HEK293 (cell line): Measurements from ENCODE around the gene TRMT5.

Experiments used
- CTCF ChIA-PET: fragments of 350-600 bp; formaldehyde crosslinking; extraction: SDS; loops from one replicate; lab custom pipeline; 2021; ENCODE audit warnings: antibody characterized with exemption; lab: Yijun Ruan, JAX
- POLR2A ChIA-PET: fragments of 300-600 bp; formaldehyde crosslinking; extraction: SDS; loops from one replicate; lab custom pipeline; 2020; ENCODE audit warnings: antibody characterized with exemption, inconsistent platforms; lab: Yijun Ruan, JAX
- H3K27ac ChIP-seq: fragments of 200-500 bp; sonication (Bioruptor generic); 2 replicates; pipeline ENCODE4 v1.5.1; 2014; ENCODE audit warnings: low read depth, low read length, control low read depth, inconsistent platforms; ENCODE audit errors: extremely low read depth
- H3K36me3 ChIP-seq, 2 experiments: fragments of 200-500 bp in 1 of 2; sonication (Bioruptor generic) in 1 of 2; 1 replicate in 1 of 2; 2 replicates in 1 of 2; pipeline ENCODE4 v1.5.1; 2014 to 2017; ENCODE audit warnings: inconsistent platforms in 2 of 2, low read length in 2 of 2; ENCODE audit not compliant: control insufficient read depth in 2 of 2, insufficient read depth in 1 of 2
- H3K4me1 ChIP-seq: fragments of 200-500 bp; sonication (Bioruptor generic); 2 replicates; pipeline ENCODE4 v1.5.1; 2014; ENCODE audit warnings: mild to moderate bottlenecking, low read length, inconsistent platforms; ENCODE audit not compliant: control insufficient read depth, insufficient read depth
- H3K4me3 ChIP-seq: 2 replicates; pipeline ENCODE4 v1.5.1; 2011; ENCODE audit warnings: low read depth, mild to moderate bottlenecking, control low read depth, low read length, moderate library complexity
- H3K9me3 ChIP-seq: fragments of 200-500 bp; sonication (Bioruptor generic); 2 replicates; pipeline ENCODE4 v1.5.1; 2014; ENCODE audit warnings: low read depth, low read length, inconsistent platforms; ENCODE audit not compliant: control insufficient read depth, insufficient read depth
- GLI2 ChIP-seq: fragments of 450-650 bp; formaldehyde crosslinking; IDR thresholded peaks from 2 replicates; pipeline ENCODE4; 2017; ENCODE audit warnings: missing biosample characterization, missing genetic modification characterization, low read depth, borderline replicate concordance
- HOXA7 ChIP-seq: sonication (generic); formaldehyde crosslinking; IDR thresholded peaks from 2 replicates; pipeline ENCODE4 v1.8.1; 2022; ENCODE audit warnings: missing genetic modification reagents, borderline replicate concordance
- KLF8 ChIP-seq: fragments of 450-650 bp; formaldehyde crosslinking; IDR thresholded peaks from 2 replicates; pipeline ENCODE4 v1.5.1; 2016; ENCODE audit warnings: missing biosample characterization, missing genetic modification characterization
- REST ChIP-seq: fragments of 450-650 bp; formaldehyde crosslinking; IDR thresholded peaks from 2 replicates; pipeline ENCODE4 v1.5.1; 2016; ENCODE audit warnings: missing biosample characterization, missing genetic modification characterization
- YY1 ChIP-seq: fragments of 450-650 bp; formaldehyde crosslinking; IDR thresholded peaks from 2 replicates; pipeline ENCODE4 v1.5.1; 2018; ENCODE audit warnings: missing biosample characterization, missing genetic modification characterization
- ZFHX2 ChIP-seq: fragments of 450-650 bp; formaldehyde crosslinking; conservative IDR thresholded peaks from 2 replicates; pipeline ENCODE4 v1.5.1; 2016; ENCODE audit warnings: missing biosample characterization, missing genetic modification characterization
- ZNF133 ChIP-seq: fragments of 450-650 bp; formaldehyde crosslinking; IDR thresholded peaks from 2 replicates; pipeline ENCODE4 v1.5.1; 2016; ENCODE audit warnings: missing biosample characterization, missing genetic modification characterization
- ZNF140 ChIP-seq: fragments of 450-650 bp; formaldehyde crosslinking; IDR thresholded peaks from 2 replicates; pipeline ENCODE4 v1.5.1; 2016; ENCODE audit warnings: missing biosample characterization, missing genetic modification characterization
- ZNF157 ChIP-seq: fragments of 450-650 bp; formaldehyde crosslinking; IDR thresholded peaks from 2 replicates; pipeline ENCODE4 v1.5.1; 2016; ENCODE audit warnings: missing biosample characterization, missing genetic modification characterization
- ZNF266 ChIP-seq: fragments of 450-650 bp; formaldehyde crosslinking; IDR thresholded peaks from 2 replicates; pipeline ENCODE4 v1.5.1; 2016; ENCODE audit warnings: missing biosample characterization, missing genetic modification characterization, low read depth
- ZNF366 ChIP-seq: fragments of 450-650 bp; formaldehyde crosslinking; conservative IDR thresholded peaks from 2 replicates; pipeline ENCODE4 v1.5.1; 2016; ENCODE audit warnings: missing biosample characterization, missing genetic modification characterization
- ZNF394 ChIP-seq: fragments of 450-650 bp; formaldehyde crosslinking; IDR thresholded peaks from 2 replicates; pipeline ENCODE4 v1.5.1; 2016; ENCODE audit warnings: missing biosample characterization, missing genetic modification characterization, mild to moderate bottlenecking, moderate library complexity, borderline replicate concordance
- ZNF626 ChIP-seq: fragments of 450-650 bp; sonication (Bioruptor Pico); formaldehyde crosslinking; IDR thresholded peaks from 2 replicates; pipeline ENCODE4 v1.5.1; 2018; ENCODE audit warnings: missing biosample characterization, missing genetic modification characterization, inconsistent platforms
- ZNF629 ChIP-seq: fragments of 450-650 bp; formaldehyde crosslinking; IDR thresholded peaks from 2 replicates; pipeline ENCODE4 v1.5.1; 2017; ENCODE audit warnings: missing biosample characterization, missing genetic modification characterization
- ZNF639 ChIP-seq: fragments of 450-650 bp; formaldehyde crosslinking; IDR thresholded peaks from 2 replicates; pipeline ENCODE4 v1.5.1; 2016; ENCODE audit warnings: missing biosample characterization, missing genetic modification characterization
- ZNF660 ChIP-seq: fragments of 450-650 bp; IDR thresholded peaks from 2 replicates; pipeline ENCODE4 v1.5.1; 2018; ENCODE audit warnings: missing biosample characterization, mild to moderate bottlenecking, missing genetic modification characterization
- TF ChIP-seq, protein P1 (sequence below): fragments of 450-650 bp; formaldehyde crosslinking; IDR thresholded peaks from 2 replicates; pipeline ENCODE4 v1.5.1; 2016; ENCODE audit warnings: missing biosample characterization, missing genetic modification characterization
- TF ChIP-seq, protein P2 (sequence below): fragments of 450-650 bp; formaldehyde crosslinking; IDR thresholded peaks from 2 replicates; pipeline ENCODE4 v1.5.1; 2016; ENCODE audit warnings: missing biosample characterization, missing genetic modification characterization
- TF ChIP-seq, protein P3 (sequence below): fragments of 450-650 bp; formaldehyde crosslinking; IDR thresholded peaks from 2 replicates; pipeline ENCODE4 v1.5.1; 2017; ENCODE audit warnings: missing biosample characterization, missing genetic modification characterization
- TF ChIP-seq, protein P4 (sequence below): sonication (generic); formaldehyde crosslinking; IDR thresholded peaks from 2 replicates; pipeline ENCODE4 v1.8.1; 2022; ENCODE audit warnings: mild to moderate bottlenecking, moderate library complexity, missing genetic modification reagents
- TF ChIP-seq, protein P5 (sequence below): fragments of 450-650 bp; formaldehyde crosslinking; IDR thresholded peaks from 2 replicates; pipeline ENCODE4 v1.5.1; 2017; ENCODE audit warnings: missing biosample characterization, mild to moderate bottlenecking, missing genetic modification characterization, moderate library complexity

TRMT5 gene

GRCh38 chr14:60977847-60978246 is 3.0 kb downstream of the TRMT5 start (continued):
- TF ChIP-seq, protein P1, sequence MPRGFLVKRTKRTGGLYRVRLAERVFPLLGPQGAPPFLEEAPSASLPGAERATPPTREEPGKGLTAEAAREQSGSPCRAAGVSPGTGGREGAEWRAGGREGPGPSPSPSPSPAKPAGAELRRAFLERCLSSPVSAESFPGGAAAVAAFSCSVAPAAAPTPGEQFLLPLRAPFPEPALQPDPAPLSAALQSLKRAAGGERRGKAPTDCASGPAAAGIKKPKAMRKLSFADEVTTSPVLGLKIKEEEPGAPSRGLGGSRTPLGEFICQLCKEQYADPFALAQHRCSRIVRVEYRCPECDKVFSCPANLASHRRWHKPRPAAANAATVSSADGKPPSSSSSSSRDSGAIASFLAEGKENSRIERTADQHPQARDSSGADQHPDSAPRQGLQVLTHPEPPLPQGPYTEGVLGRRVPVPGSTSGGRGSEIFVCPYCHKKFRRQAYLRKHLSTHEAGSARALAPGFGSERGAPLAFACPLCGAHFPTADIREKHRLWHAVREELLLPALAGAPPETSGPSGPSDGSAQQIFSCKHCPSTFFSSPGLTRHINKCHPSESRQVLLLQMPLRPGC (tag by site-specific recombination), result no peak
- TF ChIP-seq, protein P2, sequence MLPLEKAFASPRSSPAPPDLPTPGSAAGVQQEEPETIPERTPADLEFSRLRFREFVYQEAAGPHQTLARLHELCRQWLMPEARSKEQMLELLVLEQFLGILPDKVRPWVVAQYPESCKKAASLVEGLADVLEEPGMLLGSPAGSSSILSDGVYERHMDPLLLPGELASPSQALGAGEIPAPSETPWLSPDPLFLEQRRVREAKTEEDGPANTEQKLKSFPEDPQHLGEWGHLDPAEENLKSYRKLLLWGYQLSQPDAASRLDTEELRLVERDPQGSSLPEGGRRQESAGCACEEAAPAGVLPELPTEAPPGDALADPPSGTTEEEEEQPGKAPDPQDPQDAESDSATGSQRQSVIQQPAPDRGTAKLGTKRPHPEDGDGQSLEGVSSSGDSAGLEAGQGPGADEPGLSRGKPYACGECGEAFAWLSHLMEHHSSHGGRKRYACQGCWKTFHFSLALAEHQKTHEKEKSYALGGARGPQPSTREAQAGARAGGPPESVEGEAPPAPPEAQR (tag by site-specific recombination), result no peak
- TF ChIP-seq, all 188 proteins: peak for 0

GRCh38 chr14:60975551-60975950 is 5.3 kb downstream of the TRMT5 start:
- Histone ChIP-seq H3K4me3 (no peak overlapping the region), H3K27ac (no peak overlapping the region), H3K4me1 (no peaks in the 10 kb centered on the region), H3K9me3 (no peaks in the 10 kb centered on the region), H3K36me3 (peaks cover 16 to 59% of the 10 kb centered on the region in 2 experiments; a peak in 2 of 3 replicates)
- CTCF ChIA-PET, result no interaction called here
- POLR2A ChIA-PET, result no interaction called here
- TF ChIP-seq ZNF133 (tag by site-specific recombination) (no peak), ZNF266 (tag by site-specific recombination) (no peak), ZNF626 (no peak), REST (tag by site-specific recombination) (no peak), ZNF629 (no peak), KLF8 (no peak), ZNF157 (tag by site-specific recombination) (no peak), ZNF394 (tag by site-specific recombination) (no peak), ZNF366 (no peak), GLI2 (tag by site-specific recombination) (no peak), HOXA7 (CRISPR knock-in tag) (no peak), ZNF140 (tag by site-specific recombination) (no peak), ZNF660 (tag by site-specific recombination) (no peak), ZFHX2 (tag by site-specific recombination) (no peak), ZNF639 (tag by site-specific recombination) (no peak), YY1 (tag by site-specific recombination) (no peak)
- TF ChIP-seq, protein P3, sequence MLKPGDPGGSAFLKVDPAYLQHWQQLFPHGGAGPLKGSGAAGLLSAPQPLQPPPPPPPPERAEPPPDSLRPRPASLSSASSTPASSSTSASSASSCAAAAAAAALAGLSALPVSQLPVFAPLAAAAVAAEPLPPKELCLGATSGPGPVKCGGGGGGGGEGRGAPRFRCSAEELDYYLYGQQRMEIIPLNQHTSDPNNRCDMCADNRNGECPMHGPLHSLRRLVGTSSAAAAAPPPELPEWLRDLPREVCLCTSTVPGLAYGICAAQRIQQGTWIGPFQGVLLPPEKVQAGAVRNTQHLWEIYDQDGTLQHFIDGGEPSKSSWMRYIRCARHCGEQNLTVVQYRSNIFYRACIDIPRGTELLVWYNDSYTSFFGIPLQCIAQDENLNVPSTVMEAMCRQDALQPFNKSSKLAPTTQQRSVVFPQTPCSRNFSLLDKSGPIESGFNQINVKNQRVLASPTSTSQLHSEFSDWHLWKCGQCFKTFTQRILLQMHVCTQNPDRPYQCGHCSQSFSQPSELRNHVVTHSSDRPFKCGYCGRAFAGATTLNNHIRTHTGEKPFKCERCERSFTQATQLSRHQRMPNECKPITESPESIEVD, result no peak
- TF ChIP-seq, protein P4, sequence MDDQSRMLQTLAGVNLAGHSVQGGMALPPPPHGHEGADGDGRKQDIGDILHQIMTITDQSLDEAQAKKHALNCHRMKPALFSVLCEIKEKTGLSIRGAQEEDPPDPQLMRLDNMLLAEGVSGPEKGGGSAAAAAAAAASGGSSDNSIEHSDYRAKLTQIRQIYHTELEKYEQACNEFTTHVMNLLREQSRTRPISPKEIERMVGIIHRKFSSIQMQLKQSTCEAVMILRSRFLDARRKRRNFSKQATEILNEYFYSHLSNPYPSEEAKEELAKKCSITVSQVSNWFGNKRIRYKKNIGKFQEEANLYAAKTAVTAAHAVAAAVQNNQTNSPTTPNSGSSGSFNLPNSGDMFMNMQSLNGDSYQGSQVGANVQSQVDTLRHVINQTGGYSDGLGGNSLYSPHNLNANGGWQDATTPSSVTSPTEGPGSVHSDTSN (CRISPR knock-in tag), result no peak
- TF ChIP-seq, protein P5, sequence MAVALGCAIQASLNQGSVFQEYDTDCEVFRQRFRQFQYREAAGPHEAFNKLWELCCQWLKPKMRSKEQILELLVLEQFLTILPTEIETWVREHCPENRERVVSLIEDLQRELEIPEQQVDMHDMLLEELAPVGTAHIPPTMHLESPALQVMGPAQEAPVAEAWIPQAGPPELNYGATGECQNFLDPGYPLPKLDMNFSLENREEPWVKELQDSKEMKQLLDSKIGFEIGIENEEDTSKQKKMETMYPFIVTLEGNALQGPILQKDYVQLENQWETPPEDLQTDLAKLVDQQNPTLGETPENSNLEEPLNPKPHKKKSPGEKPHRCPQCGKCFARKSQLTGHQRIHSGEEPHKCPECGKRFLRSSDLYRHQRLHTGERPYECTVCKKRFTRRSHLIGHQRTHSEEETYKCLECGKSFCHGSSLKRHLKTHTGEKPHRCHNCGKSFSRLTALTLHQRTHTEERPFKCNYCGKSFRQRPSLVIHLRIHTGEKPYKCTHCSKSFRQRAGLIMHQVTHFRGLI (tag by site-specific recombination), result no peak
- TF ChIP-seq, all 188 proteins: peak for 0
